Type B pancreatic cell (in vitro differentiated cells): ENCODE results near the gene PARN. TPM values are rescaled to one million over a fixed set of nuclear protein-coding genes. Genes with fewer than 3 reads are reported as not detected.

Experiments
- DNase-seq: peaks from one replicate; pipeline ENCODE4 v3.0.0; 2021; ENCODE audit warnings: mixed read lengths; ENCODE audit not compliant: unreplicated experiment; ENCODE audit errors: extremely low spot score
- H3K27ac Mint-ChIP-seq: 2 replicates; pipeline ENCODE4 v1.8.0; 2021; ENCODE audit warnings: mild to moderate bottlenecking, mixed read lengths
- H3K27me3 Mint-ChIP-seq: 2 replicates; pipeline ENCODE4 v1.8.0; 2021; ENCODE audit warnings: mixed read lengths
- H3K36me3 Mint-ChIP-seq: 2 replicates; pipeline ENCODE4 v1.8.0; 2021; ENCODE audit warnings: mixed read lengths
- H3K4me1 Mint-ChIP-seq: one replicate; pipeline ENCODE4 v1.8.0; 2021; ENCODE audit warnings: mixed read lengths; ENCODE audit not compliant: unreplicated experiment
- H3K4me3 Mint-ChIP-seq: 2 replicates; pipeline ENCODE4 v1.8.0; 2021; ENCODE audit warnings: mild to moderate bottlenecking, mixed read lengths
- H3K9me3 Mint-ChIP-seq: 2 replicates; pipeline ENCODE4 v1.8.0; 2021; ENCODE audit warnings: mixed read lengths
- total RNA-seq: library from RNA; stranded (reverse); gene quantifications from 2 replicates; pipeline ENCODE4 v1.2.1, GENCODE V29; 2021; ENCODE audit warnings: low replicate concordance
- TF ChIP-seq, protein P1 (sequence below): fragments of 200-600 bp; sonication (generic); conservative IDR thresholded peaks from 2 replicates; pipeline ENCODE4 v1.5.0; 2021; ENCODE audit warnings: antibody characterized with exemption, mild to moderate bottlenecking

The PARN gene
- total RNA-seq, 1 donor from 2014 or later: 26.1 TPM

DNA sequence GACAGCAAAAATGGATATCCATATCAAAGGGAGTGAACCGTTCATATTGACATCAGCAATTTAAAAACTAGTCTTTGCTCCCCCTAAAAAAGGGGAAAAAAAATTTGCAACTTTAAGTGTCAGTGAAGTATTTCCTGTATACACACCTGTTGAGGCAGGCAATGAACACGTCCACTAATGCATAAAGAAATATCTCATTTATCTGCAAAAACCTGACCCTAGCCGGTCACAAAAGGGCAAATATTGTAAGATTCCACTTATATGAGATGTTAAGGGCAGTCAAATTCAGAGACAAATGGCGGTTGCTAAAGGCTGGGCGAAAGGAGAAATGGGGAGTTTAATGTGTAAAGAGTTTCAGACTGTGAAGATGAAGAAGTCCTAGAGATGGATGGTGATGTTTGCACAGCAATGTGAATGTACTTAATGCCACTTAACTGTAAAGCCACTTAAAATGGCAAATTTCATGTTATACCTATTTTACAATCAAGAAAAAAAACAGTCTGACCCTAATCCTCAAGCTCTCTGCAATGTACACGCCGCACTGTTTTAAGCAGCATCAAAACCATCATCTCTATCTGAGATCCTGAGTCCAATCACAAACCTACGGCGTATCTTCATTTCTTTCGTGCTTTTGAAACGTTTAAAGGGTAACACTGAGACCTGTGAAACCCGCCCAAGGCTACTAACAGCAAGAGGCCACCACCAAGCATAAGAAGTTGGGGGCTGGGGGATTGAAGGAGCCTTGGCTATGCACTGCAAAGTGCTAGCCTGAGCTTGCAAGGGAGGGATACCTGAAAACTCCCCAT is 1.1 kb downstream of the PARN start:
- Mint-ChIP-seq H3K9me3 (peaks cover 5% of the 10 kb centered on the region), H3K4me1 (peaks cover 19% of the 10 kb centered on the region), H3K36me3 (peaks cover 8% of the 10 kb centered on the region), H3K27me3 (no peaks in the 10 kb centered on the region), H3K27ac (peak overlapping the region; percentile 97), H3K4me3 (peak overlapping the region; percentile 86)
- TF ChIP-seq, protein P1, sequence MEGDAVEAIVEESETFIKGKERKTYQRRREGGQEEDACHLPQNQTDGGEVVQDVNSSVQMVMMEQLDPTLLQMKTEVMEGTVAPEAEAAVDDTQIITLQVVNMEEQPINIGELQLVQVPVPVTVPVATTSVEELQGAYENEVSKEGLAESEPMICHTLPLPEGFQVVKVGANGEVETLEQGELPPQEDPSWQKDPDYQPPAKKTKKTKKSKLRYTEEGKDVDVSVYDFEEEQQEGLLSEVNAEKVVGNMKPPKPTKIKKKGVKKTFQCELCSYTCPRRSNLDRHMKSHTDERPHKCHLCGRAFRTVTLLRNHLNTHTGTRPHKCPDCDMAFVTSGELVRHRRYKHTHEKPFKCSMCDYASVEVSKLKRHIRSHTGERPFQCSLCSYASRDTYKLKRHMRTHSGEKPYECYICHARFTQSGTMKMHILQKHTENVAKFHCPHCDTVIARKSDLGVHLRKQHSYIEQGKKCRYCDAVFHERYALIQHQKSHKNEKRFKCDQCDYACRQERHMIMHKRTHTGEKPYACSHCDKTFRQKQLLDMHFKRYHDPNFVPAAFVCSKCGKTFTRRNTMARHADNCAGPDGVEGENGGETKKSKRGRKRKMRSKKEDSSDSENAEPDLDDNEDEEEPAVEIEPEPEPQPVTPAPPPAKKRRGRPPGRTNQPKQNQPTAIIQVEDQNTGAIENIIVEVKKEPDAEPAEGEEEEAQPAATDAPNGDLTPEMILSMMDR: no peak
- DNase-seq: no peak

DNA sequence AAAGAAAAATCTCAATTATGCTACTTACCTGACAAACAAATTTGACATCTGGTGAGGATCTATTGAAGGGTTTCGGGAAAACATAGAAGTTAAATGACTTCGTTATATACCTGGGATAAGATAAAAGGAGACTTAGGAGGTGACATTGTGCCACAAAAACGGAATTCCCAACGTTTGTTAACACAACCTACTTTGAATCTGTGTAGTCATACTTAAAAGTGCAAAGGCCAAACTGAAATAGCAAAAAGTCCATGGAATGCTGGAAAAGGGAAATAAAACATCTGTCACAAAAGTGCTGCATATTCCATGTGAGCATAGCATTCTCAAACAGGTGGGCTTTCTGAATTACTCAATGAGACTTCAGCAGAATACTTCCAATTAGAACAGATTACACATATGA is 3.0 kb downstream of the PARN start:
- Mint-ChIP-seq H3K36me3 (peaks cover 15% of the 10 kb centered on the region), H3K4me3 (no peak overlapping the region), H3K27me3 (no peaks in the 10 kb centered on the region)

DNA sequence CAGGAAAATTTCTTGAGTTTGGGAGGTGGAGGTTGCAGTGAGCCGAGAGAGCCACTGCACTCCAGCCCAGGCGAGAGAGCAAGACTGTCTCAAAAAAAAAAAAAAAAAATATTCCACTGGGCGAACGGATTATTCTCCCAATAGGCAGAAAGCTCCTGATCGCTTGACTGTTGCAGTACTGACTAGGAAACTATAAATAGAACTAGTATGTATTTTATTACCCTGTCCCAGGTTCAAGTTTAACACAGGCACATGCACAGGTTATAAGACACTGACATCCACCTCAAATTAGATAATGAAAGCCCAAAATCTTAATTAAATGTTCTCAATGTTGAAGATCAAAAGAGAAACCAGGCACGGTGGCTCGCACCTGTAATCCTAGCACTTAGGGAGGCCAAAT is 11.5 kb downstream of the PARN start:
- no peak overlapping the region for H3K4me3 Mint-ChIP-seq
- no peak for DNase-seq
- no peaks in the 10 kb centered on the region for H3K4me1 Mint-ChIP-seq
- H3K9me3 Mint-ChIP-seq: no peaks in the 10 kb centered on the region
- TF ChIP-seq, protein P1: no peak
- H3K36me3 Mint-ChIP-seq: peaks cover 15% of the 10 kb centered on the region
- no peak overlapping the region for H3K27ac Mint-ChIP-seq
- H3K27me3 Mint-ChIP-seq: no peaks in the 10 kb centered on the region

More for the DNA sequence above, 3.0 kb downstream of the PARN start:
- Mint-ChIP-seq H3K4me1 (peaks cover 13% of the 10 kb centered on the region), H3K9me3 (peaks cover 5% of the 10 kb centered on the region), H3K27ac (no peak overlapping the region)
- TF ChIP-seq, protein P1: no peak
- DNase-seq: no peak

- Mint-ChIP-seq H3K27me3 (no peaks in the 10 kb centered on the region), H3K4me1 (no peaks in the 10 kb centered on the region), H3K9me3 (no peaks in the 10 kb centered on the region), H3K27ac (no peak overlapping the region), H3K4me3 (no peak overlapping the region), H3K36me3 (peaks cover 12% of the 10 kb centered on the region)
- TF ChIP-seq, protein P1: no peak
- DNase-seq: no peak
Measured at GRCh38 chr16:14616280-14616679, 13.8 kb downstream of the PARN start.

- Mint-ChIP-seq H3K4me1 (no peaks in the 10 kb centered on the region), H3K9me3 (no peaks in the 10 kb centered on the region), H3K36me3 (peaks cover 22% of the 10 kb centered on the region), H3K4me3 (no peak overlapping the region), H3K27ac (no peak overlapping the region), H3K27me3 (no peaks in the 10 kb centered on the region)
- TF ChIP-seq, protein P1: no peak
- no peak for DNase-seq
Measured at GRCh38 chr16:14613991-14614390, 16.1 kb downstream of the PARN start.
